Fibroblast of lung (primary cell): Measurements from ENCODE around the gene GPC6.

Experiments
- EZH2 ChIP-seq: IDR thresholded peaks from 2 replicates; pipeline ENCODE4 v1.5.1; 2012; ENCODE audit warnings: low read length, control low read depth, mild to moderate bottlenecking; ENCODE audit errors: missing control alignments
- TF ChIP-seq, protein P1 (sequence below), 2 donors: IDR thresholded peaks in 1 of 2; conservative IDR thresholded peaks in 1 of 2; 1 replicate in 1 of 2; 2 replicates in 1 of 2; pipeline ENCODE4 v1.5.1; 2011 to 2012; ENCODE audit warnings: low read length in 2 of 2, control low read depth in 1 of 2, inconsistent platforms in 1 of 2, low read depth in 1 of 2, mild to moderate bottlenecking in 1 of 2

DNA sequence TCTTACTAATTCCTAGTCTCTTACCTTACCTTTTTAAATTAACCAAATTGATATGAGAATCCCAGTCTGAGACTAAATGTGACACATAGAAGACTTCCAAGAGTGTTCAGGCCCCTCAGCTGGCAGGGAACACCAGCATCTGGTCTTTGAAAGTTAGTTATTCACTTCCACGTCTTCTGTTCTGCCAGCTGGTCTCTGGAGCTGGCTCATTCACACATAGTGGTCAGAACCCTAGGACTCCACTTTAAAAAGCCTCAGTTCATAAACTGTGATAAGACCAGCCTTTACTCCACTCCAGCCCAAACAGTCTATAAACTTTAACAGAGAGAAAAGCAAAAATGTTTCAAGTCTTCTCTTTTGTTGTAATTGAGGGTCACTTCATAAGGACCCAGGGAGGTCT is 989.9 kb downstream of the GPC6 start:
- TF ChIP-seq, protein P1, sequence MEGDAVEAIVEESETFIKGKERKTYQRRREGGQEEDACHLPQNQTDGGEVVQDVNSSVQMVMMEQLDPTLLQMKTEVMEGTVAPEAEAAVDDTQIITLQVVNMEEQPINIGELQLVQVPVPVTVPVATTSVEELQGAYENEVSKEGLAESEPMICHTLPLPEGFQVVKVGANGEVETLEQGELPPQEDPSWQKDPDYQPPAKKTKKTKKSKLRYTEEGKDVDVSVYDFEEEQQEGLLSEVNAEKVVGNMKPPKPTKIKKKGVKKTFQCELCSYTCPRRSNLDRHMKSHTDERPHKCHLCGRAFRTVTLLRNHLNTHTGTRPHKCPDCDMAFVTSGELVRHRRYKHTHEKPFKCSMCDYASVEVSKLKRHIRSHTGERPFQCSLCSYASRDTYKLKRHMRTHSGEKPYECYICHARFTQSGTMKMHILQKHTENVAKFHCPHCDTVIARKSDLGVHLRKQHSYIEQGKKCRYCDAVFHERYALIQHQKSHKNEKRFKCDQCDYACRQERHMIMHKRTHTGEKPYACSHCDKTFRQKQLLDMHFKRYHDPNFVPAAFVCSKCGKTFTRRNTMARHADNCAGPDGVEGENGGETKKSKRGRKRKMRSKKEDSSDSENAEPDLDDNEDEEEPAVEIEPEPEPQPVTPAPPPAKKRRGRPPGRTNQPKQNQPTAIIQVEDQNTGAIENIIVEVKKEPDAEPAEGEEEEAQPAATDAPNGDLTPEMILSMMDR (conservative IDR thresholded peaks at IDR 0.05 in 1 of 2, IDR thresholded peaks at IDR 0.05 in 1 of 2; ENCODE audit: low read depth in 1 of 2, low read length in 2 of 2) = no peak
- no peak for TF ChIP-seq EZH2
